ENCODE measurements around the gene NUBP2.

DNA sequence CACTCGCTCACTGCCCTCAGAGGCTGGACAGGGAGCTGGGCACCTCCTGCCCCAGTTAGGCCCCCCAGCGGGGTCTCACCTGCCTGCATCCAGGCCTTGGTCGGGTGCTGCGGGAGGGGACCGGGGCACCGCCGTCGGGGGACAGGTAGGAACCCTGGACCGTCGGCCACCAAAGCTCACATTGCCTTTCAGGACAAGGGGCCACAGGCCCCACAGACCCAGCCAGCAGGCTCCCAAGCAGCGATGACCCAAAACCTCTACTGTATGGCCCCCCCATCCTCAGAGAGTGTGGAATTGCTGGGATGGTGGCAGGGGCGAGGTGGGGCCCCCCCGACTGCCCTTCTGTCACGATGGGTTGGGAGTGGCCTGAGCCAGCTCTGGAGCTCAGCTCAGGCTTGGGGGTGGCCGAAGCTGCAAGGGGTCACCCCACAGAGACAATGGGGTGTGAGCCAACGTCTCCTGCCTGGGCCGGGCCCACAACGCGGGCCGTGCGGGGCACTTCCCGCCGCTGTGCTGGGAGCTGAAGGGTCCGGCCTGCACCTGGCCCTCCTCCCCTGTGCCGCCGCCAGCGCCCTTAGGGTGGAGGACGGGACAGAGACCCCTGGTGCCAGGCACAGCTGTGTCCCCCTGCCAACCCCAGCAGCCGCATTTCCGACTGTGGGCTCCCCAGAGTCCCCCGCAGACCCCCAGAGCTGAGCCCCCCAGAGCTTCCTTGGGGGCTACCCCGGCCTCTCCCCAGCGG is 10.2 kb downstream of the NUBP2 start:
- TF ChIP-seq, protein P1, sequence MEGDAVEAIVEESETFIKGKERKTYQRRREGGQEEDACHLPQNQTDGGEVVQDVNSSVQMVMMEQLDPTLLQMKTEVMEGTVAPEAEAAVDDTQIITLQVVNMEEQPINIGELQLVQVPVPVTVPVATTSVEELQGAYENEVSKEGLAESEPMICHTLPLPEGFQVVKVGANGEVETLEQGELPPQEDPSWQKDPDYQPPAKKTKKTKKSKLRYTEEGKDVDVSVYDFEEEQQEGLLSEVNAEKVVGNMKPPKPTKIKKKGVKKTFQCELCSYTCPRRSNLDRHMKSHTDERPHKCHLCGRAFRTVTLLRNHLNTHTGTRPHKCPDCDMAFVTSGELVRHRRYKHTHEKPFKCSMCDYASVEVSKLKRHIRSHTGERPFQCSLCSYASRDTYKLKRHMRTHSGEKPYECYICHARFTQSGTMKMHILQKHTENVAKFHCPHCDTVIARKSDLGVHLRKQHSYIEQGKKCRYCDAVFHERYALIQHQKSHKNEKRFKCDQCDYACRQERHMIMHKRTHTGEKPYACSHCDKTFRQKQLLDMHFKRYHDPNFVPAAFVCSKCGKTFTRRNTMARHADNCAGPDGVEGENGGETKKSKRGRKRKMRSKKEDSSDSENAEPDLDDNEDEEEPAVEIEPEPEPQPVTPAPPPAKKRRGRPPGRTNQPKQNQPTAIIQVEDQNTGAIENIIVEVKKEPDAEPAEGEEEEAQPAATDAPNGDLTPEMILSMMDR (IDR thresholded peaks at IDR 0.05) = no peak
- TF ChIP-seq POLR2A (IDR thresholded peaks at IDR 0.05) (no peak), EP300 (IDR thresholded peaks at IDR 0.05) (no peak), POLR2AphosphoS5 (IDR thresholded peaks at IDR 0.05) (no peak)

Data from gastroesophageal sphincter (tissue), 3 donors.